Stimulated activated naive CD8-positive, alpha-beta T cell treated with anti-CD3 and anti-CD28 coated beads, Interleukin-15, amount 100 ng/mL, for 72 hours (primary cell): ENCODE measurements around the gene KIAA1217.
A peak's percentile ranks its signal among the peaks of the same experiment; 100 is the strongest.

Source experiments
- ATAC-seq: fragments of 150-1000 bp; cut with Tn5 transposase; 2 replicates; pipeline ENCODE4 v1.10.0; 2021; ENCODE audit warnings: mild to moderate bottlenecking, moderate library complexity
- DNase-seq, 2 donors: peaks; one replicate each; pipeline ENCODE4 v3.0.0; 2021 to 2022
- H3K27ac Mint-ChIP-seq, 2 donors: one replicate each; pipeline ENCODE4 v1.8.0; 2022; ENCODE audit warnings: mild to moderate bottlenecking in 2 of 2, mixed read lengths in 2 of 2, moderate library complexity in 2 of 2
- H3K27me3 Mint-ChIP-seq: one replicate; pipeline ENCODE4 v1.8.0; 2022; ENCODE audit warnings: mixed read lengths
- H3K4me1 Mint-ChIP-seq: one replicate; pipeline ENCODE4 v1.8.0; 2022; ENCODE audit warnings: mild to moderate bottlenecking, mixed read lengths
- H3K4me3 Mint-ChIP-seq, 2 donors: one replicate each; pipeline ENCODE4 v1.8.0; 2022; ENCODE audit warnings: mild to moderate bottlenecking in 2 of 2, mixed read lengths in 2 of 2, moderate library complexity in 1 of 2
- H3K9me3 Mint-ChIP-seq, 2 donors: one replicate each; pipeline ENCODE4 v1.8.0; 2022; ENCODE audit warnings: mixed read lengths in 2 of 2

The KIAA1217 gene

DNA sequence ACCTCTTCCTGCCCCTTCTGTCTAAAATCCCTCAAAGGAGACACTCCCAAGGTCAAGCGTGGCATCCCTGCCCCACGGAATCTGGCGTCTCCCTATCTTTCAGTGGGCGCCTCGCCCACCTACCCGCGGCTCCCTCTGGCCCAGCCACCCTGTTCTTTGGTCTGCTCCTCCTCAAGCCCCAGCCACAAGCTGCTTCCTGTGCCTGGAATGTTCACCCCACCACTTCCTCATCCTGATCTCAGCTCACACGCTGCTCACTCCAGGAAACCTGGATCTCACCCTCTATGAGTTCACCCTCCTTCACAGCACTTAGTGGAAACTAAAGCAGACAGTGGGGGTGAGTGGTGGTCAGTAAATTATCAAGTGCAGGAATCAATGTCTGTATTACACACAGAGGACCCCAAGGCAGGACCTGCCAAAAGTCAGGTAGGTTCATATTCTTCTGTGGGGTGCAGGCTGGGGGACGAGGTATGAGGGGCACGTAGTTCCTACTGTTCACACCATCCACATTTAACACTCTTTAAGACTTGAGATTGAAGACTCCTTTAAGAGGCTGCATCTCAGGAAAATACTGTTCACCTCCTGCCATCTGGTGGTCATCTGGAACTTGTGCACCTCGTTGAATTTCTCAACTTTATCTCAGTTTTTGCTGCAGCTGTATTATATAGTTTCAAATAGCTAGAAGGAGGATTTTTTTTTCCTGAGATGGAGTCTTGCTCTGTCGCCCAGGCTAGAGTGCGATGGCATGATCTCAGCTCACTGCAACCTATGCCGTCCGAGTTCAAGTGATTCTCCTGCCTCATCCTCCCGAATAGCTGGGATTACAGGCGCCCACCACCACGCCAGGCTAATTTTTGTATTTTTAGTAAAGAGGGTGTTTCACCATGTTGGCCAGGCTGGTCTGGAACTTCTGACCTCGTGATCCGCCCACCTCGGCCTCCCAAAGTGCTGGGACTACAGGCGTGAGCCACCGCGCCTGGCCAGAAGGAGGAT, 348.1 kb downstream of the KIAA1217 start:
- H3K4me1 Mint-ChIP-seq: peaks cover 9% of the 10 kb centered on the region
- ATAC-seq: peak; percentile 66
- peak overlapping the region; percentile 2 to 16 for H3K27ac Mint-ChIP-seq
- H3K27me3 Mint-ChIP-seq: peaks cover 8% of the 10 kb centered on the region
- H3K9me3 Mint-ChIP-seq: no peaks in the 10 kb centered on the region
- no peak overlapping the region for H3K4me3 Mint-ChIP-seq
- DNase-seq: peak; percentile 15 to 33

DNA sequence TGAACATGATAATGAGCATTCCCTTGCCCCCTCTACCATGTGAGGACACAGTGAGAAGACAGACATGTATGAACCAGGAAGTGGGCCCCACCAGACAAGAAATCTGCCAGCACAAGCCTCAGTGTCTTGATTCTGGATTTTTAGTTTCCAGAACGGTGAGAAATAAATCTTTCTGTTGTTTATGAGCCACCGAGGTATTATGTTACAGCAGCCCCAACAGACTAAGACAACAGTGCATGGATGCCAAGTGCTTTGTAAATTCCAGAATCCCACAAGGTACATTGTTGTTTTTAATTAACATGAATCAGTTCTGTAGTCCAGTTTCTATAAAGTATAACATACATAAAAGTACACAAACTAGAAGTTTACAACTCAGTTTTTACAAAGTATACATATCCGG, 352.5 kb downstream of the KIAA1217 start:
- Mint-ChIP-seq H3K27ac (no peak overlapping the region), H3K4me1 (peaks cover 8% of the 10 kb centered on the region), H3K27me3 (peaks cover 8% of the 10 kb centered on the region), H3K4me3 (no peak overlapping the region), H3K9me3 (no peaks in the 10 kb centered on the region)
- DNase-seq: no peak
- no peak for ATAC-seq

DNA sequence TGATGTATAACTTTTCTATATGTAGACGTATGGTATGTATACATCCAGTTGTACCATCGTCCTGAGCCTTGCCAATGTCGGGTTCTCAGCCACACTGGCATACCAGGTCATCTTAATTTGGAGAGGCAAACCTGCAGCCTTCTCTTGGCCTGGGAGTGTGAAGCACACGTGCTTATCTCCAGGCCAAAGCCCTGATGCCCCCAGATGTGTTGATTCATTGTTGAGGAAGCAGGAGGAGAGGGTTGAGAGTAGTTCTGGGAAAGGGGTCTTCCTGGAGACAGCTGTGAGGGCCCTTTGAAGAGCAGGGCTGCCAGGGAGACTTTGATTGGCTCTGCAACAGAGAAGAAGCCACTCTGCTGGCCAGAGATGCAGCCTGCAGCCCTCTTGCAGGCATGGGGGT, 359.1 kb downstream of the KIAA1217 start:
- Mint-ChIP-seq H3K9me3 (no peaks in the 10 kb centered on the region), H3K27ac (no peak overlapping the region), H3K4me3 (no peak overlapping the region), H3K4me1 (no peaks in the 10 kb centered on the region), H3K27me3 (peaks cover 37% of the 10 kb centered on the region)
- ATAC-seq (no peak), DNase-seq (no peak)

DNA sequence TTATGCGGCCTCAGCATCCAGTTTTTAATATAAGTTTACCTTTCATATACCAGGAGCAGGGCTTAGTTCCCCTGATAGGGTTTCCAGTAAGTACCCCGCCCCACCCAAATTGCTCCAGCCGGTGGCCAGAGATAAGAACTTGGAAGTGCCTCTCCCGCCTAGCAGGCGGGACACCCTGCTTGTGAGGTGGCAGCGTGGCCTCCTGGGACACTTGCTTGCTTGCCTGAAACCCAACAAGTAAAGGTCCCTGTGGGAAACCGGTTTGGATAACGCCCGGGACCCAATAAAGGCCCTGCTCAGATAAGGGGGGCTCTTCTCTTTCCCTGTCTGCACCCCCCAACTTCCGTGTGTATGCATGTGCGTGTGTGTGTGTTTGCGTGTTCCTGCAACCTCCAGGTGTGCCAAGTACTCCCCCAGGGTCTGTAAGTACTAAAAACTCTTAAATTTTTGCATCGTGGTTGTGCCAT, 360.4 kb downstream of the KIAA1217 start:
- Mint-ChIP-seq H3K9me3 (no peaks in the 10 kb centered on the region), H3K4me3 (no peak overlapping the region), H3K4me1 (peaks cover 2% of the 10 kb centered on the region), H3K27ac (no peak overlapping the region), H3K27me3 (peaks cover 45% of the 10 kb centered on the region)
- ATAC-seq: no peak
- DNase-seq: no peak

DNA sequence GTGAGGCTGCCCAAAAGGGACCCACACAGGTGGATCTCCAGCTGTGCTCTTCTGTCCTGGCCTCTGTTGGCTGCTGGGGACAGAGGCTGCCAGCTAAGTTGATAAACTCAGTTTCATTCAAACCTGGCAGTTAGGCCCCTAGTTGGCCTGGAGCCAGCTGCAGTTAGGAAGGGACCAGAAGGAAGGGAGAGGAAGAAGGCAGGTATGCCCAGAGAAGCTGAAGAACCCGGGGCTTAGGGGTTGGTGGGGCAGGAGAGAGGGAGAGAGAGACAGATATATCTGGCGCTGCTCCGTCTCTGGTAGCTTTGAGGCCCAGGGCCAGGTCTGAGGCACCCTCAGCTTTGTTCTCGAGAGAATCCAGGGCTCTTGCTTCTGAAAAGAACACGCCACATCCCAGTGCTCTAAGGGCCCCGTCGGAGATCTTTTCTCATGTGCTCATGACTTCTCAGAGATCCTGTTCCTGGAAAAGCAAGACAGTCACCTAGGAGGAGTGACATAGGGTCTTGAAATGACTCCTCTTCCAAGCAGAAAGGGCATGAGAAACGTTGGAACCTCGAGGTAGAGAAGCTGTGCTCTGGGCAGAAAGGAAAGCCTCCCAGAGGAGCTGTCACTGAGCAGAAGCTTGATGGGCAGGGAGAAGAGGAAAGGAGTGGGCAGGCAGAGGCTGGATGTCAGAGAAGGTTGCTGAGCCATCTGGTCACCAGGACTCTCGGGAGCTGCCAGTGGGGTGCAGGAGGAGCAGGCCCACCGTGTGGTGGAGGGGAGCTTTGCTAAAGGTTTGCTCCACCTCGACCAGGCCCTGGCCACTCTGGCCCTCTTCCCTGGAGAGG, 361.1 kb downstream of the KIAA1217 start:
- no peak for ATAC-seq
- H3K4me1 Mint-ChIP-seq: peaks cover 9% of the 10 kb centered on the region

DNA sequence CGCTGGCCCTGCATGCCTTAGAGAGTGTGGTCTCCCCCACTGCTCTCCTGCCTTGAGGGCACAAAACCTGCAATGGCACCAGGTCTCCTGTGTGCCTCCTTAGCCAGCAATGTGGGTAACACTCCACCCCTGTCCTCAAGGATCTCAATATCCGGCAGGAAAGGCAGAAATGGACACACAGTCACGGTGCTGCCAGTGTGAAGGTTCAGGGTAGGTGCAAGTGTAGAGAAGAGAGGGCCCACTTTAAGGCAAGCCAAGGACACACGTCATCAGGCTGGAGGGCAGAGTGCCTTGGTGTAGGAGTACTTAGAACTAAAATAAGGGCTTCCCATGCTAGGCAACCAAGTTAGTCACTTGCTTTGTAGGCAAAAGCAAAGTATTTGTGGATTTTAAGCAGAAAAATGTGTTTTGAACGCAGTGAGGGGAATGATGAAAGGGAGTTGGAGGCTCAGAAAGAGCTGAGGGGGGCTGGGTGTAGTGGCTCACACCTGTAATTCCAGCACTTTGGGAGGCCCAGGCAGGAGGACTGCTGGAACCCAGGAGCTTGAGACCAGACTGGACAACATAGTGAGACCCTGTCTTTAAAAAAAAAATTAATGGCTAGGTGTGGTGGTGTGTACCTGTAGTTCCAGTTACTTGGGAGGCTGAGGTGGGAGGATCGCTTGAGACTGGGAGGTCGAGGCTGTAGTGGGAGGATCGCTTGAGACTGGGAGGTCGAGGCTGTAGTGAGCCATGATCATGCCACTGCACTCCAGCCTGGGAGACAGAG, 361.9 kb downstream of the KIAA1217 start:
- H3K9me3 Mint-ChIP-seq: no peaks in the 10 kb centered on the region
- peaks cover 51% of the 10 kb centered on the region for H3K27me3 Mint-ChIP-seq
- DNase-seq (no peak), ATAC-seq (no peak)
- H3K4me1 Mint-ChIP-seq: peaks cover 16% of the 10 kb centered on the region
- no peak overlapping the region for H3K4me3 Mint-ChIP-seq
- peak overlapping the region in 1 of 2 donors; percentile 7 for H3K27ac Mint-ChIP-seq

More for the DNA sequence above, 361.1 kb downstream of the KIAA1217 start:
- H3K4me3 Mint-ChIP-seq: no peak overlapping the region
- peaks cover 51% of the 10 kb centered on the region for H3K27me3 Mint-ChIP-seq
- no peak for DNase-seq
- no peak overlapping the region for H3K27ac Mint-ChIP-seq
- no peaks in the 10 kb centered on the region for H3K9me3 Mint-ChIP-seq

DNA sequence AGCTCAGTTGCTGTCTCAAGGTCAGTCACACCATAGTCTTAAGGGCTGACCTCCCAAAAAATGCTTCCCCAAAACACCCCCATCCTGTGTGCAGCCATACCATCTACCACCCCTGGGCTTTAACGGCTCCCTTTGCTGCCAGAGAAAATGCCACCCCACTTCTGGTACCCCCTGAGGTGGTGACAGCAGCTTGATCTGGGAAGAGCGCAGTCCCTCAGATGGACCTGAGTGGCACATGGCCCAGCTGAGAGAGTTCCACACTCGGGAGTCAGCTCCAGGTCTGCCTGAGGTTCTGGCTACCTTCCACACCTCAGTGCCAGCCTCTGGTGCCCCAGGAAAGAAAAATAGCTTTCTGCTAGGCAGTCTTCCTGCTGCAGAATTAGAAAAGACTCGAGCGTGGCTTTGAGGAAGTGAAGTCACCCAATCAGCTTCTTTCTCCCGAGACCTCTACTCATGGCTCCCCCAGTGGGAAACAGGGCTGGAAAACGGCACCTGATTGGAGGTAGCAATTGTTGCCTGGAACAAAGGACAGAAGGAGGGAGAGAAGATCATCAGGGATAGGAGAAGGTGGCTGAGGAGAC, 363.0 kb downstream of the KIAA1217 start:
- H3K4me1 Mint-ChIP-seq: peaks cover 24% of the 10 kb centered on the region
- no peak overlapping the region for H3K4me3 Mint-ChIP-seq
- DNase-seq (no peak), ATAC-seq (no peak)
- H3K9me3 Mint-ChIP-seq: no peaks in the 10 kb centered on the region
- H3K27ac Mint-ChIP-seq: no peak overlapping the region
- H3K27me3 Mint-ChIP-seq: peaks cover 59% of the 10 kb centered on the region

DNA sequence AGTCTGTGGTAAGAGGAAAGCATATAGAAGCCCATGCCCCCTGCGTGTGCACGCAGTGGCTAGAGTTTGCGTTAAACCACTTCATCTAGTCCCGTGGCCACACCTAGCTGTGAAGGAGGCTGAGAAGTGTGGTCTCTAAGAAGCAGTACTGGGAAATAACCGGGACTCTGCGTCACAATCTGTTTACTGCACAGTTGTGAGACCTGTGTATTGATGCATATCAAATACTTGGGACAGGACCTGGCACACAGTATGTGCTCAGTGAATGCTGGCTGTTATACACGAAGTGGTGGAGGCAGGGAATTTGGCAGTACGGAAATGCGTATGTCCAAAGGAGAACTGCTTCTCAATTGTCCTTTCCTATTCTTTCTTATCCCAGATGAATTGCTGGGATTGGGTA, 365.2 kb downstream of the KIAA1217 start:
- no peak for ATAC-seq
- DNase-seq: no peak
- Mint-ChIP-seq H3K4me3 (no peak overlapping the region), H3K27ac (no peak overlapping the region), H3K27me3 (peaks cover 58% of the 10 kb centered on the region), H3K9me3 (no peaks in the 10 kb centered on the region), H3K4me1 (peaks cover 28% of the 10 kb centered on the region)

DNA sequence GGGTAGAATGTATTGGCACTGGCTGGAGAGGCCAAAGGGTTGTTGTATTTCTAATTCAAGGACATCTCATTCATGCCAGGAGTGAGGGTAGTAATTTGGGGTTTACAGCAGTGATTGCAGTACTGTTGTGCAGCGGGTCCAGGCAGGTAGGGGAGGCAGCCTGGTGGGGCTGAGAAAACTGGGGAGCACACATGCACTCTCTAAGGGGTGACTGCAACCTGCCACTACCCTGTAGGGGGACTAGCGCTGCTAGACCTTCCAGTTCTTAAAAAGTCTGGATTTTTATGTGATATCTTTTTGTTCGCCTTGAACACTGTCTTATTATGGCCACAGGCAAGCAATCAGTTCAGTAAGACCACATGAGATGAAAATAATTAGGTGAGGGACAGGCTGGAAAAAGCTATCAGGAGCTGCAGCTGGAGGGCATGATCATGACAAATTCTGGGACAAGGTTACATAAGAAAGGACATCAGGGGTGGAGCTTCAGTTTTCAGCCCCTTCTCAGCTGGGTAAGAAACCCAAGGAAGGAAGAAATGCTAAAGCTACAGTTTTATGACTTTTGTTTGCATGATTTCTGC, 365.7 kb downstream of the KIAA1217 start:
- peak overlapping the region in 1 of 2 donors; percentile 4 for H3K4me3 Mint-ChIP-seq
- H3K27ac Mint-ChIP-seq: no peak overlapping the region
- peaks cover 54% of the 10 kb centered on the region for H3K27me3 Mint-ChIP-seq
- ATAC-seq (peak; percentile 35), DNase-seq (no peak)
- peaks cover 28% of the 10 kb centered on the region for H3K4me1 Mint-ChIP-seq
- H3K9me3 Mint-ChIP-seq: no peaks in the 10 kb centered on the region

DNA sequence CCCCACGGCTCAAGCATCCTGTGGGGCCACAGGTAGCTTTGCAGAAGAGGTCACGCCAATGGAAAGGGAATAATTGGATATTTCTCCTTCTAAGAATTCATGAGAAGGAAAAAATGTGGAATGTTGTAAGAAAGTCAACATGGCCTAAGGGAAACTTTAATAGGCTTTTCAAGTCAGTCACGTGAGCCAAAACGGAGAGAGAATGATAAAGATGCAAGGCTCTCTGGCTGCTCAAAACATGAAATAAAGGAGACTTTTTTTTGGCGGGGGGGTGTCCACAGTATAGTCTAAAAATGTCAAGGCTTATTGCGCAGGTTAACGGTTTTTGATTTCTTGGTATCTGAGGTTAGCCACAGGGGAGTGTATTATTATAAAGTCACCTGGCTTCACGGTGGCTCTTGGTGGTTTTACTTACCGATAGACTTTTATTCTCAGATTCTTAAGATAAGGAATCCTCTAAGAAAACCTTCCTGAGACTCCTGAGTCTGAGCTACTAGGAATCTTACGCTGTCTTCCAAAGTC, 366.6 kb downstream of the KIAA1217 start:
- no peaks in the 10 kb centered on the region for H3K9me3 Mint-ChIP-seq
- H3K4me1 Mint-ChIP-seq: peaks cover 28% of the 10 kb centered on the region
- ATAC-seq: peak; percentile 57
- H3K27ac Mint-ChIP-seq: no peak overlapping the region
- peaks cover 46% of the 10 kb centered on the region for H3K27me3 Mint-ChIP-seq
- peak overlapping the region; percentile 9 to 32 for H3K4me3 Mint-ChIP-seq
- no peak for DNase-seq

DNA sequence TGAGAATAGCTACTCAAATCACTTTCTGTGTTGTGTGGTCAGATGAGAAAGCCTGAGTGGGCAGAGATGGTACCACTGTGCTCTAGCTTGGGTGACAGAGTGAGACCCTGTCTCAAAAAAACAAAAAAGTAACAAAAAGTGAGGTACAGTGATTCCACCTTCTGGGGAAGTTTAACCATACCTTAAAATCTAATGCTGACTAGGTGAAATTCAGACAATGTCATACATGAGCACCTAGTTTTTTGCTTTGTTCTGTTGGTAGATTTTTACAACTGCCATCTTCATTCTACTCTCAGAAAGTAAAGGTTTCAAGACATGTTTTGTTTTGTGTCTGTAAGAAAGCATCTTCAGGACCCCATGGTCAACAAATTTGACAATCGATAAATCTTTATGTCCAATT, 370.5 kb downstream of the KIAA1217 start:
- Mint-ChIP-seq H3K27ac (no peak overlapping the region), H3K4me1 (peaks cover 25% of the 10 kb centered on the region), H3K4me3 (no peak overlapping the region), H3K9me3 (no peaks in the 10 kb centered on the region), H3K27me3 (peaks cover 19% of the 10 kb centered on the region)
- DNase-seq: no peak
- no peak for ATAC-seq

DNA sequence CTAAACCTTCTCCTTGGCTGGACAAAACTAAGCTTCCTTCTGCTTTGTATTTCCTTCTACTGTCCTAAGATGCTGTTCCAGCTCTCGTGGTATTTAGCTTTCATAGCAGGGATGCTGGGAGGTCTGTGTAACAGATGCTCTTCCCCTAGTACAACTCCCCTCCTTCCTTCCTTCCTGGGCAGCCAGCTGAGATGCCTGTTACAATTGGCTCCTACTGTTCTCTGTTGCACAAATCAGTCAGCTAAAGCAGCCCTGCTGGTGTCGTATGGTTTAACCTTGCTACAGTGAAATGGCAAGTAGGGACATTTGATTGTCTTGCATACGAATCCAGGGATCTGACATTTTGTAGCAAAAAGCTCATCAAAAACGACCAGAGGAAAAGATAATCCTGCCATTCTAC, 371.0 kb downstream of the KIAA1217 start:
- Mint-ChIP-seq H3K4me3 (no peak overlapping the region), H3K9me3 (no peaks in the 10 kb centered on the region), H3K27ac (no peak overlapping the region), H3K4me1 (peaks cover 20% of the 10 kb centered on the region), H3K27me3 (peaks cover 14% of the 10 kb centered on the region)
- ATAC-seq (no peak), DNase-seq (no peak)

DNA sequence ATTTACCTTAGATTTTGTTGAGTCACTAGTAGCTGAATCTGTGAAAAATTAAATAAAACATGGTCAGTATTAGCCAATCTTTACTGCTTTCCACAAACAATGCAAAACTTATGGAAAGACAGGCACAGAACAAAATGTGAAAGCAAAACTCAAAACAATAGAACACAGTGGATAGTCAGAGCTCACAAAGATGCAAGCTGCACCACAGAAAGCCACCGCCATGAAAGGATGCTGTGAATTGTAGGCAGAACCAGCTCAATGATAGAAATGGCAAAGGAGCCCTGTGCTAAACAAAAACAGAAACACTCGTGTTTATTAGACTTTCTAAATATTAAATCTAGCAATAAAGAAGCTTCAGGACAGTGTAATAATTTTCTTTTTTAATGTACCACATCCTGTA, 380.3 kb downstream of the KIAA1217 start:
- no peak overlapping the region for H3K4me3 Mint-ChIP-seq
- no peaks in the 10 kb centered on the region for H3K4me1 Mint-ChIP-seq
- ATAC-seq (no peak), DNase-seq (no peak)
- H3K27me3 Mint-ChIP-seq: no peaks in the 10 kb centered on the region
- no peaks in the 10 kb centered on the region for H3K9me3 Mint-ChIP-seq
- no peak overlapping the region for H3K27ac Mint-ChIP-seq

DNA sequence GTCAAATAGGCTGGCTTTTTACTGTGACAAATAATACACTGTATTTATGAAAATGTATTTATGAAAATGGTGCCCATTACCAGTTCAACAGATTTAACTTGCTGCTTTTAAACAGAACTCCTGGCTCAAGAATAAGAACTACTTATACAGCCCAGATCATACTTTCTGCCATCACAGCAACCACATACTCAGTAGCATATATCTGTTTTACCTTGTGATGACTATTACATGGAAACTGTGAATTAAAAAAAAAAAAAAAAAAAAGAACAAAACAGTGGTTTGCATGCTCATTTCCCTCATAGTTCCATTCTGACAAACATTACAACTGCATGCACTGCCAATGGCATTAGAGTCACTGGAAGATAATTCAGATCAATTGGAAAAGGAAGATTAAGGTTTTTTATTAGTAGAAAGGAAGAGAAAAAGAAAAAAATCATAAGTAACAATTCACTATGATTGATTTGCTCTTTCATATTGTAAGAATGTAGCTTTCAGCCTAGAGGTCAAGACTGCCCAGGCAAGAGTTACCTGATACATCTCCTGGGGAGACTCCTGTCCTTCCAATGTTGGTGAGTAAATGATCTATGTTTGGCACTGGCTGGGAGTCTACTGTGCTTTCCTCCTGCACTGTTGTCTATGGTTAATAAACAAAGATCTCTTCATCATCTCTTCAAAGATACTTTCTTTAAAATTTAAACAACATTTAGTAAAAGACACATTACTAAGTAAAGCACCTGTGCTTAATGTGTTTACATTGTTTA, 381.9 kb downstream of the KIAA1217 start:
- DNase-seq (no peak), ATAC-seq (no peak)
- Mint-ChIP-seq H3K4me1 (no peaks in the 10 kb centered on the region), H3K27ac (no peak overlapping the region), H3K4me3 (no peak overlapping the region), H3K27me3 (no peaks in the 10 kb centered on the region), H3K9me3 (no peaks in the 10 kb centered on the region)
